ENCODE measurements around the gene ZWILCH.

- TF ChIP-seq ZBTB33 (IDR thresholded peaks at IDR 0.05; ENCODE audit: borderline replicate concordance, low read depth) (no peak), CTCF (IDR thresholded peaks at IDR 0.05) (no peak), EP300 (IDR thresholded peaks at IDR 0.05; ENCODE audit: borderline replicate concordance in 1 of 2, low read depth in 1 of 2, low read length in 1 of 2) (peak in 1 of 2 experiments; percentile 44; a peak in 1 of 4 replicates), JUND (IDR thresholded peaks at IDR 0.05) (no peak), RAD21 (IDR thresholded peaks at IDR 0.05; ENCODE audit: low read length) (no peak), TCF12 (IDR thresholded peaks at IDR 0.05) (no peak), TAF1 (IDR thresholded peaks at IDR 0.05; ENCODE audit: borderline replicate concordance, low read depth, low read length) (no peak), POLR2AphosphoS5 (IDR thresholded peaks at IDR 0.05; ENCODE audit: low read depth, low read length) (no peak), YY1 (IDR thresholded peaks at IDR 0.05; ENCODE audit: low read depth) (no peak), FOXJ3 (CRISPR knock-in tag; IDR thresholded peaks at IDR 0.05) (no peak), CHD2 (IDR thresholded peaks at IDR 0.05; ENCODE audit: low read length, partially characterized antibody) (no peak)
Measured at GRCh38 chr15:66594836-66595235, 89.7 kb downstream of the ZWILCH start.
